GM10248 (cell line): Measurements from ENCODE around the gene ACAA1.

Source experiments
- CTCF ChIA-PET: fragments of 300-600 bp; sonication (Branson Sonifier 250); formaldehyde crosslinking; extraction: SDS; loops from one replicate; lab custom pipeline; 2021; ENCODE audit warnings: antibody characterized with exemption; lab: Yijun Ruan, JAX
- POLR2A ChIA-PET: fragments of 350-650 bp; sonication (Branson Sonifier 250); formaldehyde crosslinking; extraction: SDS; loops from one replicate; lab custom pipeline; 2020; ENCODE audit warnings: antibody characterized with exemption; lab: Yijun Ruan, JAX
- DNase-seq: peaks from one replicate; pipeline ENCODE4 v3.0.0; 2012; ENCODE audit errors: extremely low spot score
- CTCF ChIP-seq: IDR thresholded peaks from 2 replicates; pipeline ENCODE4 v1.5.1; 2012; ENCODE audit warnings: mild to moderate bottlenecking, low read depth; ENCODE audit errors: extremely low read depth, missing control alignments, control extremely low read depth

Gene ACAA1

GRCh38 chr3:38133209-38133556, 3.7 kb downstream of the ACAA1 start:
- CTCF ChIA-PET, result interaction anchor here (1.1 to 7.3 kb wide), 3 partner anchors 9 to 136 kb away, joined by 3 to 71 read pairs (median 4); no protein-coding TSS in a partner anchor
- POLR2A ChIA-PET, result no interaction called here

GRCh38 chr3:38131621-38132369, 5.1 kb downstream of the ACAA1 start:
- POLR2A ChIA-PET, result no interaction called here
- peak; percentile 43 for TF ChIP-seq CTCF
- CTCF ChIA-PET, result interaction anchor here (0.9 to 7.3 kb wide), 8 partner anchors 10 to 390 kb away, joined by 3 to 71 read pairs (median 4); partner anchors contain the start of gene XYLB
- no peak for DNase-seq

More at GRCh38 chr3:38133209-38133556, 3.7 kb downstream of the ACAA1 start:
- no peak for DNase-seq
- TF ChIP-seq CTCF, result no peak

DNA sequence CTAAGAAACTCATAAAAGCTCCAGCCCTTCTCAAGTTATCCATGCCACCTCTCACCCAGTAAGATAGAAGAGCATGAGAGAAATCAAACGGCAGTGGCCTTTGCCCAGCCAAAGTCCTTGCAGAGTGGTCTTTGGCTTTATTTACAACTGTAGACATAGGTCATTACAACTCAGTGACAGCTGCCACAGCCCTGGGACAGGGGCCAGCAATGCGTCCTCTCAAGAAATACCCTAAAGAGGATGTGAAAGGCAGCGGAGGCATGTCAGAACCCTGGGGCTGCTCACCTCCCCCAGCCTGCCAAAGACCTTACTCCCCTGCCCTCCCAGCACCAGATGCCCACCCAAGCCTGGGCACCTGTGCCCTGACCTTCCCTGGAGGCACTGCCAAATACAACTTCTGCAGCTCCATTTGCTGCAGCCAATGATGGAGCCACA, 6.3 kb downstream of the ACAA1 start:
- no peak for DNase-seq
- TF ChIP-seq CTCF, result no peak
- ChIA-PET CTCF (interaction anchor here (1.0 to 7.3 kb wide), 4 partner anchors 11 to 168 kb away, joined by 3 to 71 read pairs (median 4); no protein-coding TSS in a partner anchor), POLR2A (no interaction called here)

DNA sequence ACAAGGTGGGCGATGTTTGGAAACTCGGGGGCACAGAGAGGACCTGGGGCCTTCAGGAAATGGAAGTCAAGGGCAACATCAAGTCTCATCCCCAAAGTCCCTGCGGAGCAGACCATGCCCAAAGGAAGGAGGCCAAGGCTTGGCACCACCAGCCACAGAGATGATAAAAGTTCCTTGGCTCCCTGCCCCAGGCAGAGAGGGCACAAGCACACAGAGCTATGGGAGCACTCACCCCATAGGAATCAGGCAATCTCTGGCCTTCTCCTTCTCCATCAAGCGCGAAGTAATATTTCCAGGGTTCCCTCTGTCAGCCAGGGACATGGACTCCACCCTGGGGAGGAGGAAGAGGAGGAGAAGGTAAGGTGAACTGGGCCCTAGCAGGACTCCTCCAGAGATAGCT, 7.9 kb downstream of the ACAA1 start:
- DNase-seq, result no peak
- no peak for TF ChIP-seq CTCF
- ChIA-PET CTCF (interaction anchor here (1.5 to 7.3 kb wide), 3 partner anchors 10 to 218 kb away, joined by 4 to 71 read pairs (median 5); partner anchors contain the start of gene XYLB), POLR2A (no interaction called here)

DNA sequence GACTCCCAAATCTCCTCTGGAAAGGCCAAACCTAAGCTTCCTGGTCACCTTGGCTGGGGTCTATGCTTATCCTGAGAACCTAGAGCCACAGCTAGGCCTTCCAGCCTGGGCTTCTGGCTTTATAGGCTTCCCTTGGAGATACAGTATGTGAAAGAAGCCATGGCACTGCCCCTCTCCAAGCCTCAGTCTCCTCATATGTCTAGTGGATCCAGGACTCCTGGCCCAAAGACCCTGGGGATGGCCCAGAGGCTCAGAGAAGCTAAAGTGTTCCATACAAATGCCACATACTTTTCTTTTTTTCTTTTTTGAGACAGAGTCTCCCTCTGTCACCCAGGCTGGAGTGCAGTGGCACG, 8.6 kb downstream of the ACAA1 start:
- TF ChIP-seq CTCF, result no peak
- POLR2A ChIA-PET, result no interaction called here
- no peak for DNase-seq
- CTCF ChIA-PET, result interaction anchor here (0.8 to 7.3 kb wide), 7 partner anchors 9 to 218 kb away, joined by 3 to 71 read pairs (median 3); partner anchors contain the start of gene XYLB

- no peak for TF ChIP-seq CTCF
- POLR2A ChIA-PET, result no interaction called here
- no peak for DNase-seq
- CTCF ChIA-PET, result interaction anchor here (0.8 to 7.3 kb wide), 6 partner anchors 8 to 171 kb away, joined by 3 to 71 read pairs (median 3); no protein-coding TSS in a partner anchor
Measured at GRCh38 chr3:38127611-38128302, 9.2 kb downstream of the ACAA1 start.
